Body of pancreas (tissue), 4 donors: ENCODE measurements around the gene FCHSD2. TPM values are rescaled to one million over a fixed set of nuclear protein-coding genes. Genes with fewer than 3 reads are reported as not detected.
A peak's percentile ranks its signal among the peaks of the same experiment; 100 is the strongest.

ENCODE experiments used
- ATAC-seq: fragments of 150-250 bp; one replicate; pipeline ENCODE4 v1.9.1; 2016
- DNase-seq, 4 donors: peaks; one replicate each; pipeline ENCODE4 v3.0.0-alpha.2; 2019
- H3K27ac ChIP-seq, 4 donors: fragments of 200-600 bp; sonication (generic); 1 replicate in 3 of 4; 2 replicates in 1 of 4; pipeline versions ENCODE4 v1.5.1 to v1.6.1; 2016 to 2019; ENCODE audit warnings: mild to moderate bottlenecking in 1 of 4, mixed read lengths in 1 of 4, moderate library complexity in 1 of 4
- H3K27me3 ChIP-seq, 2 donors: fragments of 200-600 bp; sonication (generic); one replicate each; pipeline ENCODE4 v1.6.0; 2016; ENCODE audit warnings: mild to moderate bottlenecking in 1 of 2
- H3K36me3 ChIP-seq, 2 donors: fragments of 200-600 bp; sonication (generic); replicated peaks in 1 of 2; 2 replicates each; pipeline ENCODE4 v1.5.1; 2016; ENCODE audit warnings: low read depth in 2 of 2; ENCODE audit not compliant: insufficient read depth in 1 of 2
- H3K4me1 ChIP-seq: fragments of 200-600 bp; sonication (generic); one replicate; pipeline ENCODE4 v1.6.0; 2016
- H3K4me3 ChIP-seq, 2 donors: fragments of 200-600 bp; sonication (generic); 1 replicate in 1 of 2; 2 replicates in 1 of 2; pipeline ENCODE4 v1.5.1; 2016 to 2019
- H3K9me3 ChIP-seq, 3 donors: fragments of 200-600 bp; sonication (generic); 1 replicate in 2 of 3; 2 replicates in 1 of 3; pipeline ENCODE4 v1.5.1; 2016
- POLR2A ChIP-seq, 3 donors: fragments of 450-650 bp; IDR thresholded peaks; one replicate each; pipeline ENCODE4 v1.6.1; 2016; ENCODE audit warnings: antibody characterized with exemption in 3 of 3, mild to moderate bottlenecking in 2 of 3
- WGBS, 2 donors: methylation state at CpG; one replicate each; pipeline ENCODE4 v1.1.5; 2017; 5-methylcytosine and 5-hydroxymethylcytosine counted together
- intact Hi-C: fragments of 100-400 bp; cut with DNase I; formaldehyde crosslinking; loops from one replicate; pipeline ENCODE4 v1.15.1; 2023
- total RNA-seq, 2 donors: library from RNA; depleted of rRNA; stranded (reverse); fragments of >200 nt; gene quantifications; one replicate each; pipeline ENCODE4 v1.1.0, GENCODE V29; 2016
- TF ChIP-seq, protein P1 (sequence below), 7 experiments: fragments of 450-650 bp in 4 of 7; fragments of 200-600 bp in 3 of 7; sonication (generic) in 3 of 7; IDR thresholded peaks; one replicate each; pipeline ENCODE4 v1.5.1; 2016 to 2019; ENCODE audit warnings: antibody characterized with exemption in 7 of 7

The FCHSD2 gene
- total RNA-seq, 2 donors from 2014 or later, result 7.3 to 8.0 TPM

DNA sequence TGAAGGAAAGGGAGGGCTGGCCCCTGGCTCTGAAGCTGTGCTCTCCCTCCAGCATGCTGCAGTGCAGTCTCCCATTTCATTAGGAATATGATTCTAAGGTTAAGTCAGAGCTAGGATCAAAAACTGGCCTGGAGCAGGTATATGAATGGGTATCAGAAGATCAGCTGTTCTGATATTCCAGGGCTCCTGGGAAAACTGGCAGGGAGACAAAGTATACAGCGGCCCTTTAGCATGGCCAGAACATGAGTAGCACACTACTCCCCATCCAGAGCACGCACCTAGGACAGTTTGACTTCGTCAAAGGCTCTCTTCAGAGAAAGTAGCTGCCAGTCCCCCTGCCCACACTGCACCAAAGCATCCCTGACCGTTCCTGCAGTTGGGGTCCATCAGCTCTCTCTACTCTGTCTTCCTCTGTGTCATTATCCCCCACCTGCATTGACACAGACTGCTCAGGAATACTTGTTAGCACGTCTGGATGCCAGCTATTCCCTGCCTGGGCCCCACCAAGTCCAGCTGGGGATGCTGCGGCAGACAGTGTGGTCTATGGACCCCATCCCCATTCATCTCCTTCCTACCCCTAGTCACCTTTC, 4.0 kb upstream of the FCHSD2 start:
- DNase-seq, result peak in 3 of 4 donors; percentile 36 to 65 (median 58)
- no peaks in the 10 kb centered on the region for H3K9me3 ChIP-seq
- no peak for ATAC-seq
- no peaks in the 10 kb centered on the region for H3K27me3 ChIP-seq
- H3K36me3 ChIP-seq, result no peaks in the 10 kb centered on the region
- no peak overlapping the region for H3K4me3 ChIP-seq
- H3K4me1 ChIP-seq, result peaks cover 41% of the 10 kb centered on the region
- peak overlapping the region in 1 of 4 donors; percentile 78 for H3K27ac ChIP-seq
- TF ChIP-seq, protein P1, sequence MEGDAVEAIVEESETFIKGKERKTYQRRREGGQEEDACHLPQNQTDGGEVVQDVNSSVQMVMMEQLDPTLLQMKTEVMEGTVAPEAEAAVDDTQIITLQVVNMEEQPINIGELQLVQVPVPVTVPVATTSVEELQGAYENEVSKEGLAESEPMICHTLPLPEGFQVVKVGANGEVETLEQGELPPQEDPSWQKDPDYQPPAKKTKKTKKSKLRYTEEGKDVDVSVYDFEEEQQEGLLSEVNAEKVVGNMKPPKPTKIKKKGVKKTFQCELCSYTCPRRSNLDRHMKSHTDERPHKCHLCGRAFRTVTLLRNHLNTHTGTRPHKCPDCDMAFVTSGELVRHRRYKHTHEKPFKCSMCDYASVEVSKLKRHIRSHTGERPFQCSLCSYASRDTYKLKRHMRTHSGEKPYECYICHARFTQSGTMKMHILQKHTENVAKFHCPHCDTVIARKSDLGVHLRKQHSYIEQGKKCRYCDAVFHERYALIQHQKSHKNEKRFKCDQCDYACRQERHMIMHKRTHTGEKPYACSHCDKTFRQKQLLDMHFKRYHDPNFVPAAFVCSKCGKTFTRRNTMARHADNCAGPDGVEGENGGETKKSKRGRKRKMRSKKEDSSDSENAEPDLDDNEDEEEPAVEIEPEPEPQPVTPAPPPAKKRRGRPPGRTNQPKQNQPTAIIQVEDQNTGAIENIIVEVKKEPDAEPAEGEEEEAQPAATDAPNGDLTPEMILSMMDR (IDR thresholded peaks at IDR 0.05), result no peak
- TF ChIP-seq POLR2A (IDR thresholded peaks at IDR 0.05), result no peak
- intact Hi-C loops, result no loop called here
- 75 to 77% methylated on average over 4 to 6 of the region's 6 CpGs for WGBS, 2 donors

DNA sequence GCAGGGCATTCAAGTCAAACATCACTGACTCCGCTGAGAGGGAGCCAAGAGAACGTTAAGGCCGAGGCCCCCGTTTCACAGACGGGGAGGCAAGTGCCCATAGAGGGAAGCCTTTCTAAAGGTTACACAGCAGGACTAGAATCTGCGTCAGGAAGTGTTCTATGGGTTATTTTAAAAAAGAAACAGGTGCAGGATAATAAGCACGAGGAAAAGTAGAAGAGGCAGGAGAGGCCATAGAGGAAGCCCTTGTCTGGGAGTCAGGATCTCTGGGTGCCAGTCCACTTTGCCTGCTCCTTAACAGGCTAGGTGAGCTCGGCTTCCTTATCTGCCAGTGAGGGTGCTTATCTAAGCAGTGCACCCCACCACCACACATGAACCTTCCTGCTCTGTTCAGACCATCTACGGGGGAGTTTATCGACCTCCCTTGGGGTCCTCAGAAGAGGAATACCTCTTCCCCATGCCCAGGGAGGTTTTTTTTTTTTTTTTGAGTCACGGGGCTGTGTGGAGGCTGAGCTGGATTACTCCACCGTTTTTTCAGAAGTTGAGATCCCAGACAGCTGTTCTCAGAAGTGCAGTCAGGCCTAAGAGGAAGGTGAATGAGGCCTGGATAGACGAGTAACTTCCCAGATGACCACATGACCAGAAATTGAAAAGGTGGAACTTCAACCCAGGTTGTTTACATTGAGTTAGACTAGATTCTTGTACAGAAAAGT, 1.2 kb upstream of the FCHSD2 start:
- Histone ChIP-seq H3K36me3 (no peaks in the 10 kb centered on the region), H3K4me3 (no peak overlapping the region), H3K27ac (peak overlapping the region; percentile 82 to 97 (median 95)), H3K27me3 (no peaks in the 10 kb centered on the region), H3K4me1 (peaks cover 54% of the 10 kb centered on the region), H3K9me3 (no peaks in the 10 kb centered on the region)
- intact Hi-C loops, result no loop called here
- 7 to 8% methylated on average over 13 of the region's 13 CpGs for WGBS, 2 donors
- TF ChIP-seq, protein P1 (IDR thresholded peaks at IDR 0.05), result no peak
- TF ChIP-seq POLR2A (IDR thresholded peaks at IDR 0.05), result peak in 1 of 3 donors; percentile 13
- ATAC-seq (no peak), DNase-seq (peak; percentile 24 to 62 (median 34))

DNA sequence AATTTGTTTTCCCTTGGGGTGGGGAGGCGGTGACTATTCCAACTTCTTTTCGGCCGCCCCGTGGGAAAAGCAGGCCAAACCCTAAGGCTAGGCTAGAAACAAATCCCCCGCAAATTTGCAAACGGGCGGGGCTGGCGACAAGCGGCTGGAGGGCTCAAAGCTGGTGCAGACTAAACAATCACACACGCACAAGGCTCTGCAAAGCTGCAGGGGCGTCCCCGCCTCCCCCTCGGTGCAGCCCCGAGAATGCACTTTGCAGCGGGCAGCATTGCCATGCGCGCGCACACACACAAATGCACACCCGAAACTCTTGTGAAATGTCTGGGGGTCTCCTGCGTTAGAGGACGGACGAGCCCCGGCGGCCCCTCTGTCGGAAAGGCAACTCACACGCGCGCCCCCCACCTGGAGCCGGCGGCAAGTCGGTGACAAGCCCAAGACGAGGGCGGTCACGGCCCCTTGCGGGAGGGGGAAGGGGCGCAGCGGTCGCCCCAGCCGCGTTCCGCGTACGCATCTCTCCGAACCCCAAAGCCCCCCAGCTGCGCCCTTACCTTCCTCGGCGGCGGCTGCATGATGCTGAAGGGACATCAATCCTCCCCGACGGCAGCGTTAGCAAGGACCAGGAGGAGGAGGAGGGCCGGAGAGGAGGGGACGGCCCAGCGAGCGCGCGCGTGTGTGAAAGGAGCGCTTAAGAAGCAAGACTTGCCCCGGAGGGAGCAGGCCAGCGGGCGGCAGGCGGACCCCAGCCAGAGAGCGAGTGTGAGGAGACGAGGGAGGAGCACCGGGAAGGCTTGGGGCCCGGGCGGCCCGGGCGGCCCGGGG, 600 bp downstream of the FCHSD2 start:
- H3K27ac ChIP-seq, result peak overlapping the region; percentile 82 to 97 (median 95)
- 1 to 2% methylated on average over 12 to 58 of the region's 71 CpGs for WGBS, 2 donors

DNA sequence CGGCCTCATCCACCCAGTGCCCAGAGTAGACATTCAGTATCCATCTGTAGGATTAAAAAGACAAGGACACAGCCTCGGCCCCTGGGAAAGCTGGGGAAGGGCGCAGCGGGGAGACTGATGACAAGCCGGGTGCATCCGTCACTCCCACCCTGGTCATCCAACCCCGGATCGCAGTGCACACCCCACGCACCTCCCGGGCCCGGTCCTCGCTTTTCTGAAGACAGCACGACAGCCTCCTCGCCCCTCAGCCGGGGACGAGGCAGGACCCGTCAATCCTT, 1.1 kb downstream of the FCHSD2 start:
- Histone ChIP-seq H3K27ac (peak overlapping the region in 3 of 4 donors; percentile 95 to 97 (median 95)), H3K4me1 (peaks cover 41% of the 10 kb centered on the region), H3K9me3 (no peaks in the 10 kb centered on the region), H3K36me3 (no peaks in the 10 kb centered on the region), H3K27me3 (no peaks in the 10 kb centered on the region), H3K4me3 (peak overlapping the region in 1 of 2 donors; percentile 86)
- 0 to 2% methylated on average over 8 to 17 of the region's 17 CpGs for WGBS, 2 donors
- TF ChIP-seq, protein P1 (IDR thresholded peaks at IDR 0.05), result no peak
- no peak for TF ChIP-seq POLR2A (IDR thresholded peaks at IDR 0.05)
- DNase-seq (peak in 2 of 4 donors; percentile 21 to 25), ATAC-seq (no peak)
- intact Hi-C loops, result no loop called here

More for the DNA sequence above, 600 bp downstream of the FCHSD2 start:
- TF ChIP-seq POLR2A (IDR thresholded peaks at IDR 0.05), result peak; percentile 21 to 57 (median 51)
- TF ChIP-seq, protein P1 (IDR thresholded peaks at IDR 0.05), result no peak
- no peaks in the 10 kb centered on the region for H3K36me3 ChIP-seq
- H3K4me3 ChIP-seq, result peak overlapping the region; percentile 74 to 86
- no peaks in the 10 kb centered on the region for H3K9me3 ChIP-seq
- peak; percentile 39 for ATAC-seq
- no peaks in the 10 kb centered on the region for H3K27me3 ChIP-seq
- peak; percentile 64 to 74 (median 70) for DNase-seq
- H3K4me1 ChIP-seq, result peaks cover 41% of the 10 kb centered on the region
- intact Hi-C loops, result no loop called here
